H1 (cell line): ENCODE data around the gene MACC1. TPM values are rescaled to one million over a fixed set of nuclear protein-coding genes. Genes with fewer than 3 reads are reported as not detected.

Source experiments
- CTCF ChIA-PET: fragments of 300-600 bp; sonication (Branson Sonifier 250); formaldehyde crosslinking; loops from one replicate; lab custom pipeline; 2021; ENCODE audit not compliant: partially characterized antibody; lab: Charles Lee
- POLR2A ChIA-PET: fragments of 300-600 bp; sonication (Branson Sonifier 250); formaldehyde crosslinking; loops from one replicate; lab custom pipeline; 2021; ENCODE audit warnings: inconsistent platforms; ENCODE audit not compliant: partially characterized antibody; lab: Charles Lee
- DNase-seq, 2 experiments: peaks; one replicate each; pipeline versions ENCODE4 v3.0.0 to v3.0.0-alpha.2; 2010 to 2022; ENCODE audit warnings: low spot score in 2 of 2, low read depth in 1 of 2, mixed read lengths in 1 of 2
- FAIRE-seq: peaks from 2 replicates; lab custom pipeline; 2011; peaks lifted over from hg19 to GRCh38; lab: Jason Lieb, UNC
- H2AFZ ChIP-seq: 2 replicates; pipeline ENCODE4 v1.8.1; 2012; ENCODE audit warnings: low read length, inconsistent platforms
- H2AK5ac ChIP-seq: 2 replicates; pipeline ENCODE4 v1.6.1; 2013; ENCODE audit warnings: low read depth, low read length
- H2BK120ac ChIP-seq: replicated peaks from 2 replicates; pipeline ENCODE3; 2013; ENCODE audit warnings: low read depth, low read length, inconsistent platforms
- H2BK12ac ChIP-seq: 2 replicates; pipeline ENCODE4 v1.6.1; 2013; ENCODE audit warnings: low read depth, low read length
- H2BK15ac ChIP-seq: 2 replicates; pipeline ENCODE4 v1.6.1; 2013; ENCODE audit warnings: low read length
- H2BK20ac ChIP-seq: 2 replicates; pipeline ENCODE4 v1.6.1; 2013; ENCODE audit warnings: low read length
- H2BK5ac ChIP-seq: 2 replicates; pipeline ENCODE4 v1.6.1; 2013; ENCODE audit warnings: low read depth, low read length
- H3K14ac ChIP-seq: 2 replicates; pipeline ENCODE4 v1.6.1; 2013; ENCODE audit warnings: inconsistent platforms; ENCODE audit not compliant: insufficient read length
- H3K18ac ChIP-seq: 2 replicates; pipeline ENCODE4 v1.6.1; 2013; ENCODE audit warnings: low read length; ENCODE audit errors: extremely low read depth
- H3K23ac ChIP-seq: 2 replicates; pipeline ENCODE4 v1.6.1; 2013; ENCODE audit warnings: inconsistent platforms; ENCODE audit not compliant: insufficient read length
- H3K23me2 ChIP-seq: 2 replicates; pipeline ENCODE4 v1.6.1; 2013; ENCODE audit warnings: low read depth, low read length
- H3K27ac ChIP-seq: 2 replicates; pipeline ENCODE4 v1.6.1; 2011; ENCODE audit warnings: low read depth, low read length, inconsistent platforms
- H3K27me3 ChIP-seq, 4 experiments: replicated peaks in 1 of 4; 1 replicate in 1 of 4; 2 replicates in 3 of 4; pipeline versions ENCODE4 v1.6.1 to v1.8.1; 2011 to 2013; ENCODE audit warnings: low read length in 3 of 4, mild to moderate bottlenecking in 3 of 4, inconsistent platforms in 2 of 4, mixed read lengths in 2 of 4, moderate library complexity in 1 of 4; ENCODE audit not compliant: control insufficient read depth in 3 of 4, insufficient read depth in 3 of 4; ENCODE audit errors: extremely low read depth in 1 of 4
- H3K36me3 ChIP-seq, 4 experiments: 2 replicates each; pipeline versions ENCODE4 v1.6.1 to v1.8.1; 2011 to 2013; ENCODE audit warnings: mild to moderate bottlenecking in 4 of 4, low read length in 3 of 4, moderate library complexity in 2 of 4, control low read depth in 1 of 4, inconsistent platforms in 1 of 4; ENCODE audit not compliant: insufficient read depth in 4 of 4, control insufficient read depth in 2 of 4
- H3K4ac ChIP-seq: replicated peaks from 2 replicates; pipeline ENCODE3; 2013; ENCODE audit warnings: low read length, low read depth, mixed read lengths, inconsistent platforms; ENCODE audit not compliant: insufficient read length
- H3K4me1 ChIP-seq, 4 experiments: replicated peaks in 1 of 4; 1 replicate in 1 of 4; 2 replicates in 3 of 4; pipeline versions ENCODE4 v1.6.1 to v1.8.1; 2011 to 2013; ENCODE audit warnings: low read length in 3 of 4, inconsistent platforms in 2 of 4, mixed read lengths in 1 of 4; ENCODE audit not compliant: insufficient read depth in 4 of 4, control insufficient read depth in 3 of 4
- H3K4me2 ChIP-seq, 2 experiments: 2 replicates each; pipeline versions ENCODE4 v1.6.1 to v1.8.1; 2011 to 2013; ENCODE audit warnings: low read depth in 2 of 2, low read length in 2 of 2, control low read depth in 1 of 2, inconsistent platforms in 1 of 2, mild to moderate bottlenecking in 1 of 2; ENCODE audit not compliant: insufficient read depth in 1 of 2
- H3K4me3 ChIP-seq, 4 experiments: fragments of 200-600, 300-600 bp in 1 of 4; sonication (generic), shearing (Covaris generic), sonication (Bioruptor Twin) in 1 of 4; 2 replicates each; pipeline versions ENCODE4 v1.5.1 to v1.8.1; 2011 to 2016; ENCODE audit warnings: low read length in 4 of 4, low read depth in 3 of 4, control low read depth in 2 of 4, inconsistent platforms in 2 of 4, mild to moderate bottlenecking in 2 of 4, mixed read lengths in 1 of 4, moderate library complexity in 1 of 4; ENCODE audit not compliant: insufficient read depth in 2 of 4; ENCODE audit errors: extremely low read depth in 1 of 4
- H3K56ac ChIP-seq: replicated peaks from 2 replicates; pipeline ENCODE3; 2013; ENCODE audit warnings: low read depth, mild to moderate bottlenecking, mixed read lengths, low read length, inconsistent platforms; ENCODE audit not compliant: insufficient read length
- H3K79me1 ChIP-seq: 2 replicates; pipeline ENCODE4 v1.6.1; 2013; ENCODE audit warnings: low read depth, low read length, control low read depth
- H3K79me2 ChIP-seq, 2 experiments: 2 replicates each; pipeline versions ENCODE4 v1.6.1 to v1.8.1; 2012 to 2013; ENCODE audit warnings: low read length in 2 of 2, mild to moderate bottlenecking in 2 of 2, inconsistent platforms in 1 of 2; ENCODE audit not compliant: insufficient read depth in 2 of 2, control insufficient read depth in 1 of 2
- H3K9ac ChIP-seq, 4 experiments: replicated peaks in 1 of 4; 1 replicate in 1 of 4; 2 replicates in 3 of 4; pipeline versions ENCODE4 v1.6.1 to v1.8.1; 2011 to 2013; ENCODE audit warnings: low read depth in 3 of 4, low read length in 3 of 4, control low read depth in 2 of 4, mild to moderate bottlenecking in 2 of 4, moderate library complexity in 2 of 4, inconsistent platforms in 1 of 4; ENCODE audit errors: extremely low read depth in 1 of 4
- H3K9me3 ChIP-seq, 2 experiments: 2 replicates each; pipeline versions ENCODE4 v1.6.1 to v1.8.1; 2012 to 2013; ENCODE audit warnings: mild to moderate bottlenecking in 2 of 2, moderate library complexity in 2 of 2, control low read depth in 1 of 2, inconsistent platforms in 1 of 2, low read depth in 1 of 2, low read length in 1 of 2, mixed read lengths in 1 of 2; ENCODE audit not compliant: insufficient read depth in 2 of 2
- H4K20me1 ChIP-seq, 2 experiments: replicated peaks in 1 of 2; 2 replicates each; pipeline versions ENCODE3 to v1.8.1; 2011 to 2013; ENCODE audit warnings: inconsistent platforms in 2 of 2, low read length in 2 of 2, mild to moderate bottlenecking in 1 of 2; ENCODE audit not compliant: insufficient read depth in 2 of 2, control insufficient read depth in 1 of 2
- H4K5ac ChIP-seq: 2 replicates; pipeline ENCODE4 v1.6.1; 2013; ENCODE audit warnings: low read length, low read depth, mixed read lengths, inconsistent platforms; ENCODE audit not compliant: insufficient read length
- H4K8ac ChIP-seq: 2 replicates; pipeline ENCODE4 v1.8.0; 2013; ENCODE audit warnings: mild to moderate bottlenecking, moderate library complexity, low read length, inconsistent platforms; ENCODE audit not compliant: insufficient read depth; ENCODE audit errors: extremely low read depth
- H4K91ac ChIP-seq: replicated peaks from 2 replicates; pipeline ENCODE3; 2013; ENCODE audit warnings: low read length, mixed read lengths, inconsistent platforms; ENCODE audit not compliant: insufficient read length
- ASH2L ChIP-seq: fragments of 200-600, 300-600 bp; sonication (generic); IDR thresholded peaks from one replicate; pipeline ENCODE4 v1.7.1; 2017; ENCODE audit warnings: low read length
- ATF3 ChIP-seq: IDR thresholded peaks from 2 replicates; pipeline ENCODE4 v1.6.1; 2011; ENCODE audit warnings: low read depth, mild to moderate bottlenecking, low read length; ENCODE audit not compliant: insufficient read depth
- CBX8 ChIP-seq: fragments of 300-800, 300-1000 bp; sonication (generic); IDR thresholded peaks from 2 replicates; pipeline ENCODE4 v1.7.1; 2016; ENCODE audit warnings: low read depth, low read length, borderline replicate concordance
- CHD1 ChIP-seq: IDR thresholded peaks from 2 replicates; pipeline ENCODE4 v1.6.1; 2012; ENCODE audit warnings: low read depth, low read length, improper control_type of control experiment
- CREB1 ChIP-seq: IDR thresholded peaks from 2 replicates; pipeline ENCODE4 v1.6.1; 2012; ENCODE audit warnings: inconsistent platforms
- EGR1 ChIP-seq: IDR thresholded peaks from 2 replicates; pipeline ENCODE4 v1.6.1; 2011; ENCODE audit warnings: low read depth, low read length, borderline replicate concordance
- FOSL1 ChIP-seq: IDR thresholded peaks from 2 replicates; pipeline ENCODE4 v1.6.1; 2011; ENCODE audit warnings: mild to moderate bottlenecking, low read depth, low read length, moderate library complexity; ENCODE audit not compliant: insufficient read depth
- MAX ChIP-seq: IDR thresholded peaks from 2 replicates; pipeline ENCODE4 v1.6.1; 2012; ENCODE audit warnings: inconsistent platforms
- POLR2AphosphoS5 ChIP-seq: IDR thresholded peaks from 2 replicates; pipeline ENCODE4 v1.6.1; 2011; ENCODE audit warnings: low read depth, low read length
- RAD21 ChIP-seq, 2 experiments: IDR thresholded peaks in 1 of 2; conservative IDR thresholded peaks in 1 of 2; 2 replicates each; pipeline ENCODE4 v1.6.1; 2011; ENCODE audit warnings: low read depth in 2 of 2, low read length in 2 of 2, improper control_type of control experiment in 1 of 2, inconsistent platforms in 1 of 2, mild to moderate bottlenecking in 1 of 2, moderate library complexity in 1 of 2
- SAP30 ChIP-seq: fragments of 300-600 bp; sonication (generic); IDR thresholded peaks from 2 replicates; pipeline ENCODE4 v1.7.1; 2012; ENCODE audit warnings: low read length, moderate library complexity, mild to moderate bottlenecking, inconsistent platforms; ENCODE audit not compliant: insufficient read depth, insufficient replicate concordance
- SP4 ChIP-seq: IDR thresholded peaks from 2 replicates; pipeline ENCODE4 v1.6.1; 2012; ENCODE audit warnings: low read length, inconsistent platforms
- SRF ChIP-seq: IDR thresholded peaks from 2 replicates; pipeline ENCODE4 v1.6.1; 2011; ENCODE audit warnings: mild to moderate bottlenecking, low read depth, low read length, moderate library complexity
- TAF1 ChIP-seq: IDR thresholded peaks from 2 replicates; pipeline ENCODE4 v1.6.1; 2011; ENCODE audit warnings: mild to moderate bottlenecking, low read depth, low read length
- TBP ChIP-seq: IDR thresholded peaks from 2 replicates; pipeline ENCODE4 v1.6.1; 2011; ENCODE audit warnings: low read depth, low read length, improper control_type of control experiment
- YY1 ChIP-seq: IDR thresholded peaks from 2 replicates; pipeline ENCODE4 v1.6.1; 2011; ENCODE audit warnings: low read depth, mild to moderate bottlenecking, low read length
- ZNF274 ChIP-seq: IDR thresholded peaks from 2 replicates; pipeline ENCODE4 v1.7.0; 2012; ENCODE audit warnings: low read length, borderline replicate concordance; ENCODE audit errors: extremely low read depth
- polyA plus RNA-seq, 7 experiments: library from polyadenylated mRNA; depleted of rRNA in 3 of 7; stranded (reverse) in 5 of 7; unstranded in 2 of 7; fragments of >200 nt in 5 of 7; fragments of 200-250 nt in 2 of 7; gene quantifications; 1 replicate in 5 of 7; 2 replicates in 1 of 7; 4 replicates in 1 of 7; pipeline versions ENCODE4 v1.2.1 to v1.2.3, GENCODE V29; 2011 to 2013; ENCODE audit warnings: missing spikeins in 2 of 7, mixed read lengths in 2 of 7
- total RNA-seq: library from RNA; stranded (reverse); fragmentation: NEBNext Ultra II Directional; extraction: Animal tissue kit (Norgen Biotek cat#: 25700); gene quantifications from 2 replicates; pipeline ENCODE4 v1.2.1, GENCODE V29; 2021

Gene MACC1
- total and polyA plus RNA-seq, 2 of the 8 experiments (the other 6 are each of a cell fraction or from before 2014, with no cell fraction given): 2.0 to 17.2 TPM

- H3K36me3 ChIP-seq: no peaks in the 10 kb centered on the region
- no peak for DNase-seq
- CTCF ChIA-PET: no interaction called here
- no peak for TF ChIP-seq SRF
- no peak for TF ChIP-seq CBX8
- no peak for TF ChIP-seq YY1
- no peak for TF ChIP-seq CHD1
- no peak for TF ChIP-seq TBP
- no peak for TF ChIP-seq EGR1
- no peak for TF ChIP-seq POLR2AphosphoS5
- no peak for TF ChIP-seq RAD21 (IDR thresholded peaks at IDR 0.05 in 1 of 2, conservative IDR thresholded peaks at IDR 0.05 in 1 of 2; ENCODE audit: low read depth in 2 of 2, low read length in 2 of 2)
- TF ChIP-seq CREB1: no peak
- no peak for TF ChIP-seq MAX
- TF ChIP-seq ZNF274: no peak
- TF ChIP-seq ATF3: no peak
- no peak for TF ChIP-seq SP4
- no peak for TF ChIP-seq FOSL1
- no peak for TF ChIP-seq TAF1
- no peak for TF ChIP-seq ASH2L
- TF ChIP-seq SAP30: no peak
These were observed 40.0 kb upstream of the MACC1 start for GRCh38 chr7:20257212-20257611.

More at GRCh38 chr7:20257212-20257611, 40.0 kb upstream of the MACC1 start:
- Histone ChIP-seq H2BK20ac (no peak overlapping the region), H4K5ac (no peak overlapping the region), H3K79me1 (no peaks in the 10 kb centered on the region), H3K79me2 (no peaks in the 10 kb centered on the region), H3K23me2 (no peaks in the 10 kb centered on the region), H2BK5ac (no peak overlapping the region), H2BK15ac (no peak overlapping the region), H3K14ac (no peak overlapping the region), H4K91ac (no peak overlapping the region), H3K23ac (no peak overlapping the region), H2AFZ (no peak overlapping the region), H3K27me3 (no peaks in the 10 kb centered on the region), H3K27ac (no peak overlapping the region), H3K4me3 (no peak overlapping the region), H3K9me3 (no peaks in the 10 kb centered on the region), H3K4me2 (no peak overlapping the region), H3K9ac (no peak overlapping the region), H3K4ac (no peak overlapping the region), H4K8ac (no peak overlapping the region), H2BK12ac (no peak overlapping the region), H3K56ac (no peak overlapping the region), H2AK5ac (no peak overlapping the region), H3K4me1 (no peaks in the 10 kb centered on the region), H2BK120ac (no peak overlapping the region), H3K18ac (no peak overlapping the region), H4K20me1 (no peaks in the 10 kb centered on the region)
- POLR2A ChIA-PET: no interaction called here
- no peak for FAIRE-seq
